Measurements from ENCODE around the gene BPIFB4.

DNA sequence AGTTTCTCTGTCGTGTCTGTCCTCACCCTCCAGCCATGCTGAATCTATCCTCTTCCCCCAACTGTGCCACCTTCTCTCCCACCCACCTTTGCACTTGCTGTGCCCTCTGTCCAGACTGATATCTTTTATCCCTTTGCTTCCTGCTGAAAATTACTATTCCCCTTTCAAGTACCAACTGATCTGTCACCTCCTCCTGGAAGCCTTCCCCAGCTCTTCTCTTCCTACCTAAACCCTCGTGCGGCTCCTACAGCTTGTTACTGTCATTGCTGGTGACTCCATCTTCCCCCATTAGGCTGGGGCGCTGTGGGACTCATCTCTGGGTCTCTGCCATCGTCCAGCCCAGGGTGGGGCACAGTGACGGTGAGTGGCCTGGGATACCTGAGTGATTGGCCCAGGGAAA is 46.9 kb upstream of the BPIFB4 start:
- TF ChIP-seq, protein P1, sequence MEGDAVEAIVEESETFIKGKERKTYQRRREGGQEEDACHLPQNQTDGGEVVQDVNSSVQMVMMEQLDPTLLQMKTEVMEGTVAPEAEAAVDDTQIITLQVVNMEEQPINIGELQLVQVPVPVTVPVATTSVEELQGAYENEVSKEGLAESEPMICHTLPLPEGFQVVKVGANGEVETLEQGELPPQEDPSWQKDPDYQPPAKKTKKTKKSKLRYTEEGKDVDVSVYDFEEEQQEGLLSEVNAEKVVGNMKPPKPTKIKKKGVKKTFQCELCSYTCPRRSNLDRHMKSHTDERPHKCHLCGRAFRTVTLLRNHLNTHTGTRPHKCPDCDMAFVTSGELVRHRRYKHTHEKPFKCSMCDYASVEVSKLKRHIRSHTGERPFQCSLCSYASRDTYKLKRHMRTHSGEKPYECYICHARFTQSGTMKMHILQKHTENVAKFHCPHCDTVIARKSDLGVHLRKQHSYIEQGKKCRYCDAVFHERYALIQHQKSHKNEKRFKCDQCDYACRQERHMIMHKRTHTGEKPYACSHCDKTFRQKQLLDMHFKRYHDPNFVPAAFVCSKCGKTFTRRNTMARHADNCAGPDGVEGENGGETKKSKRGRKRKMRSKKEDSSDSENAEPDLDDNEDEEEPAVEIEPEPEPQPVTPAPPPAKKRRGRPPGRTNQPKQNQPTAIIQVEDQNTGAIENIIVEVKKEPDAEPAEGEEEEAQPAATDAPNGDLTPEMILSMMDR (IDR thresholded peaks at IDR 0.05), result no peak
- no peak for TF ChIP-seq POLR2A (IDR thresholded peaks at IDR 0.05)

Data from heart left ventricle (tissue), 13 donors.